IMR-90 (cell line): Measurements from ENCODE around the gene SLC6A7. TPM values are rescaled to one million over a fixed set of nuclear protein-coding genes. Genes with fewer than 3 reads are reported as not detected.

Source experiments
- ATAC-seq: fragments of 200-7000 bp; cut with Tn5 transposase; 2 replicates; pipeline ENCODE4 v1.9.1; 2020; ENCODE audit warnings: low read depth, mild to moderate bottlenecking, moderate library complexity
- BruUV-seq: library from RNA; stranded (reverse); fragments of 400-500 nt; replicated peaks from 2 replicates; lab custom pipeline; 2021; lab: Mats Ljungman, UMichigan
- CTCF ChIA-PET: fragments of 300-600 bp; formaldehyde crosslinking; extraction: SDS; loops from one replicate; lab custom pipeline; 2021; ENCODE audit warnings: antibody characterized with exemption; lab: Yijun Ruan, JAX
- POLR2A ChIA-PET: fragments of 300-600 bp; sonication (Branson Sonifier 250); formaldehyde crosslinking; loops from one replicate; lab custom pipeline; 2022; ENCODE audit warnings: antibody characterized with exemption; ENCODE audit not compliant: unreplicated experiment; lab: Charles Lee
- DNase-seq: peaks from one replicate; pipeline ENCODE4 v3.0.0; 2013
- H2AFZ ChIP-seq: replicated peaks from 2 replicates; pipeline ENCODE3; 2013; ENCODE audit warnings: low read length, mild to moderate bottlenecking; ENCODE audit not compliant: poor library complexity
- H2AK5ac ChIP-seq: 2 replicates; pipeline ENCODE4 v1.6.1; 2013; ENCODE audit warnings: low read depth, low read length, inconsistent platforms
- H2AK9ac ChIP-seq: replicated peaks from 2 replicates; pipeline ENCODE3; 2013; ENCODE audit warnings: mild to moderate bottlenecking, low read depth, low read length, moderate library complexity; ENCODE audit not compliant: poor library complexity
- H2BK120ac ChIP-seq: 2 replicates; pipeline ENCODE4 v1.6.1; 2013; ENCODE audit warnings: low read depth, low read length, inconsistent platforms
- H2BK15ac ChIP-seq: 3 replicates; pipeline ENCODE4 v1.6.1; 2013; ENCODE audit warnings: low read depth, low read length, inconsistent platforms
- H2BK20ac ChIP-seq: 2 replicates; pipeline ENCODE4 v1.6.1; 2013; ENCODE audit warnings: low read depth, mild to moderate bottlenecking, inconsistent platforms, low read length, moderate library complexity
- H2BK5ac ChIP-seq: 2 replicates; pipeline ENCODE4 v1.6.1; 2013; ENCODE audit warnings: mild to moderate bottlenecking, low read depth, low read length, inconsistent platforms; ENCODE audit not compliant: poor library complexity, severe bottlenecking
- H3K14ac ChIP-seq: replicated peaks from 2 replicates; pipeline ENCODE4 v1.6.1; 2013; ENCODE audit warnings: low read depth, low read length, inconsistent platforms
- H3K18ac ChIP-seq: 2 replicates; pipeline ENCODE4 v1.6.1; 2013; ENCODE audit warnings: low read depth, low read length, control low read depth
- H3K23ac ChIP-seq: 2 replicates; pipeline ENCODE4 v1.6.1; 2013; ENCODE audit warnings: low read depth, low read length, inconsistent platforms
- H3K27ac ChIP-seq: 2 replicates; pipeline ENCODE4 v1.5.1; 2013; ENCODE audit warnings: mild to moderate bottlenecking, control low read depth, low read length; ENCODE audit not compliant: insufficient read depth
- H3K27me3 ChIP-seq: 2 replicates; pipeline ENCODE4 v1.6.1; 2013; ENCODE audit warnings: low read length; ENCODE audit not compliant: control insufficient read depth, insufficient read depth
- H3K36me3 ChIP-seq: 2 replicates; pipeline ENCODE4 v1.6.1; 2013; ENCODE audit warnings: low read length, mixed read lengths; ENCODE audit not compliant: control insufficient read depth, insufficient read depth
- H3K4ac ChIP-seq: 2 replicates; pipeline ENCODE4 v1.6.1; 2013; ENCODE audit warnings: low read depth, low read length, inconsistent platforms
- H3K4me1 ChIP-seq: 2 replicates; pipeline ENCODE4 v1.6.1; 2013; ENCODE audit warnings: low read length, mixed read lengths; ENCODE audit not compliant: control insufficient read depth, insufficient read depth
- H3K4me2 ChIP-seq: 2 replicates; pipeline ENCODE4 v1.6.1; 2013; ENCODE audit warnings: low read depth, mild to moderate bottlenecking, control low read depth, low read length, moderate library complexity
- H3K4me3 ChIP-seq: 2 replicates; pipeline ENCODE4 v1.5.1; 2013; ENCODE audit warnings: low read depth, mild to moderate bottlenecking, control low read depth, low read length, moderate library complexity; ENCODE audit not compliant: insufficient read depth
- H3K56ac ChIP-seq: 2 replicates; pipeline ENCODE4 v1.6.1; 2013; ENCODE audit warnings: low read length, inconsistent platforms; ENCODE audit not compliant: insufficient read depth; ENCODE audit errors: extremely low read depth
- H3K79me1 ChIP-seq, 2 experiments: 2 replicates each; pipeline ENCODE4 v1.6.1; 2013; ENCODE audit warnings: low read length in 2 of 2, inconsistent platforms in 1 of 2, low read depth in 1 of 2
- H3K9ac ChIP-seq: 2 replicates; pipeline ENCODE4 v1.6.1; 2013; ENCODE audit warnings: low read depth, low read length, control low read depth
- H3K9me1 ChIP-seq: 2 replicates; pipeline ENCODE4 v1.6.1; 2013; ENCODE audit warnings: low read length, inconsistent platforms; ENCODE audit not compliant: insufficient read depth
- H3K9me3 ChIP-seq: 2 replicates; pipeline ENCODE4 v1.6.1; 2013; ENCODE audit warnings: low read length; ENCODE audit not compliant: control insufficient read depth, insufficient read depth
- H4K20me1 ChIP-seq: 2 replicates; pipeline ENCODE4 v1.6.1; 2013; ENCODE audit warnings: low read length, inconsistent platforms; ENCODE audit not compliant: insufficient read depth
- H4K5ac ChIP-seq: 2 replicates; pipeline ENCODE4 v1.6.1; 2013; ENCODE audit warnings: mild to moderate bottlenecking, low read depth, low read length, control low read depth
- H4K8ac ChIP-seq, 2 experiments: 2 replicates each; pipeline ENCODE4 v1.6.1; 2013; ENCODE audit warnings: low read depth in 2 of 2, low read length in 2 of 2, control low read depth in 1 of 2, inconsistent platforms in 1 of 2
- H4K91ac ChIP-seq: 2 replicates; pipeline ENCODE4 v1.6.1; 2013; ENCODE audit warnings: low read depth, low read length, inconsistent platforms; ENCODE audit not compliant: insufficient read depth
- BHLHE40 ChIP-seq: fragments of 150-350 bp; IDR thresholded peaks from 2 replicates; pipeline ENCODE4 v1.6.1; 2016; ENCODE audit warnings: mild to moderate bottlenecking, low read depth, low read length
- CEBPB ChIP-seq: IDR thresholded peaks from 2 replicates; pipeline ENCODE4 v1.6.1; 2012; ENCODE audit warnings: low read depth, low read length, improper control_type of control experiment
- CHD1 ChIP-seq: IDR thresholded peaks from 2 replicates; pipeline ENCODE4 v1.6.1; 2012; ENCODE audit warnings: low read depth, low read length, improper control_type of control experiment
- FOS ChIP-seq: fragments of 150-350 bp; IDR thresholded peaks from 2 replicates; pipeline ENCODE4 v1.6.1; 2016; ENCODE audit warnings: low read depth, low read length
- MAFK ChIP-seq: IDR thresholded peaks from 2 replicates; pipeline ENCODE4 v1.6.1; 2012; ENCODE audit warnings: low read depth, low read length, improper control_type of control experiment
- MAZ ChIP-seq: IDR thresholded peaks from 2 replicates; pipeline ENCODE4 v1.6.1; 2012; ENCODE audit warnings: low read depth, mild to moderate bottlenecking, low read length, improper control_type of control experiment, moderate library complexity, borderline replicate concordance
- MXI1 ChIP-seq: IDR thresholded peaks from 2 replicates; pipeline ENCODE4 v1.6.1; 2012; ENCODE audit warnings: low read depth, mild to moderate bottlenecking, low read length, moderate library complexity, borderline replicate concordance
- NFE2L2 ChIP-seq: fragments of 150-350 bp; IDR thresholded peaks from 2 replicates; pipeline ENCODE4 v1.6.1; 2016; ENCODE audit warnings: low read depth, mild to moderate bottlenecking, low read length
- POLR2A ChIP-seq: IDR thresholded peaks from 2 replicates; pipeline ENCODE4 v1.6.1; 2012; ENCODE audit warnings: mild to moderate bottlenecking, low read depth, low read length
- RAD21 ChIP-seq: IDR thresholded peaks from 2 replicates; pipeline ENCODE4 v1.6.1; 2012; ENCODE audit warnings: low read length, improper control_type of control experiment
- RCOR1 ChIP-seq: IDR thresholded peaks from 2 replicates; pipeline ENCODE4 v1.6.1; 2012; ENCODE audit warnings: mild to moderate bottlenecking, low read length, improper control_type of control experiment; ENCODE audit not compliant: insufficient replicate concordance
- RFX5 ChIP-seq: IDR thresholded peaks from 2 replicates; pipeline ENCODE4 v1.8.0; 2012; ENCODE audit warnings: low read depth, mild to moderate bottlenecking, low read length, moderate library complexity
- SMC3 ChIP-seq: fragments of 150-350 bp; IDR thresholded peaks from 2 replicates; pipeline ENCODE4 v1.6.1; 2016; ENCODE audit warnings: low read depth, mild to moderate bottlenecking, antibody characterized with exemption, low read length, moderate library complexity
- USF2 ChIP-seq: fragments of 150-350 bp; IDR thresholded peaks from 2 replicates; pipeline ENCODE4 v1.6.1; 2017; ENCODE audit warnings: mild to moderate bottlenecking, antibody characterized with exemption, low read length, low read depth
- WGBS, 2 experiments: methylation state at CpG; one replicate each; pipeline versions ENCODE4 v1.1.5 to v1.1.7; 2013; ENCODE audit warnings: missing lambda C conversion rate in 2 of 2; ENCODE audit not compliant: insufficient read length in 1 of 2; ENCODE audit errors: extremely low coverage in 2 of 2; 5-methylcytosine and 5-hydroxymethylcytosine counted together
- dilution Hi-C: fragments of 300-500 bp; cut with HindIII; formaldehyde crosslinking; loops from one replicate; pipeline ENCODE4 v1.14.3; 2018; ENCODE audit warnings: low sequenced_read_pairs; ENCODE audit not compliant: unreplicated experiment
- in situ Hi-C: fragments of 300-500 bp; cut with MboI; formaldehyde crosslinking; loops from 3 replicates; pipeline ENCODE4 v1.14.3; 2019; ENCODE audit warnings: low sequenced_read_pairs, inconsistent platforms, mixed read lengths
- intact Hi-C: fragments of 100-400 bp; cut with micrococcal nuclease; formaldehyde crosslinking; loops from 2 replicates; pipeline ENCODE4 v1.10.0; 2022
- polyA plus RNA-seq, 3 experiments: library from polyadenylated mRNA; depleted of rRNA; stranded (reverse); fragments of >200 nt; gene quantifications; 2 replicates each; pipeline ENCODE4 v1.2.3, GENCODE V29; 2012; ENCODE audit warnings: low replicate concordance in 1 of 3
- total RNA-seq: library from RNA; depleted of rRNA; stranded (reverse); fragments of >200 nt; gene quantifications from 2 replicates; pipeline ENCODE4 v1.2.3, GENCODE V29; 2012
- TF ChIP-seq, protein P1 (sequence below): fragments of 150-350 bp; IDR thresholded peaks from 2 replicates; pipeline ENCODE4 v1.6.1; 2016; ENCODE audit warnings: low read depth, mild to moderate bottlenecking, low read length, moderate library complexity, borderline replicate concordance
- TF ChIP-seq, protein P2 (sequence below): conservative IDR thresholded peaks from 2 replicates; pipeline ENCODE4 v1.5.1; 2012; ENCODE audit warnings: mild to moderate bottlenecking, low read depth, low read length, improper control_type of control experiment

The SLC6A7 gene
- total and polyA plus RNA-seq, 2 of the 4 experiments (the other 2 are of a cell fraction) = under 0.01 TPM; not detected in 1

DNA sequence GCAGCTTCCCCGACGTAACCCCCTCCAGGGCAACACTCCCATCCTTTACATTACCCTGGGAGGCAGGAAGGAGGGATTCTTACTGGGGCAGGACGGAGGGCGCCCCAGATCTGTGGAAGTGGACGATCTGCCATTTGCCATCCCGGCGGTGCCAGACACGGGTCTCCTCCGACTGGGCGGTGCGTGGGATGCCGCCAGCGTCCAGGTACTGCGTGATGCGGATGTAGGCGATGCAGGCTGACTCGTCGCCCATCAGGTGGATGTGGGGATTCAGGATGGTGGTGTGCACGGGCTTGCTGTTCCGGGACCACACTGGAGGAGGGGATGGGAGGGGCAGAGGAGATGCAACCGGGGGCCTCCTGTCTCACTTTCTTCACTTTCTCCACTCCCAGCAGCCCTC is 33.0 kb downstream of the SLC6A7 start:
- Histone ChIP-seq H3K9ac (no peak overlapping the region), H2AK9ac (no peak overlapping the region), H3K9me3 (no peaks in the 10 kb centered on the region), H4K8ac (no peak overlapping the region), H2AFZ (no peak overlapping the region), H3K4ac (no peak overlapping the region), H3K9me1 (no peaks in the 10 kb centered on the region), H3K36me3 (no peaks in the 10 kb centered on the region), H3K4me2 (no peak overlapping the region), H2BK20ac (no peak overlapping the region), H2AK5ac (no peak overlapping the region), H3K23ac (no peak overlapping the region), H3K56ac (no peak overlapping the region), H3K79me1 (no peaks in the 10 kb centered on the region), H3K14ac (no peak overlapping the region), H4K91ac (no peak overlapping the region), H3K27me3 (no peaks in the 10 kb centered on the region; the same call in 1 of the 2 replicates), H4K20me1 (no peaks in the 10 kb centered on the region), H3K4me3 (no peak overlapping the region), H4K5ac (no peak overlapping the region), H2BK120ac (no peak overlapping the region), H3K27ac (no peak overlapping the region), H2BK15ac (no peak overlapping the region), H3K18ac (no peak overlapping the region), H3K4me1 (peaks cover 3% of the 10 kb centered on the region; the same call in 1 of the 2 replicates), H2BK5ac (no peak overlapping the region)
- ChIA-PET CTCF (interaction anchor here (0.6 kb wide), 1 partner anchor 308 kb away, joined by 4 read pairs; no protein-coding TSS in a partner anchor), POLR2A (no interaction called here)
- 95% methylated on average over 12 of the region's 21 CpGs; no CpG with 5 or more reads in 1 of the 2 experiments for WGBS, 2 experiments
- BruUV-seq = no TSS peak
- in situ Hi-C loops = loop anchor here (25.0 kb wide), 1 partner anchor 586 kb away; no protein-coding TSS in a partner anchor
- DNase-seq (no peak), ATAC-seq (no peak)
- intact Hi-C loops = no loop called here
- TF ChIP-seq RFX5 (no peak), CEBPB (no peak), MXI1 (no peak), CHD1 (no peak), USF2 (no peak), RAD21 (no peak), FOS (no peak), MAFK (no peak), MAZ (no peak), BHLHE40 (no peak), SMC3 (no peak), NFE2L2 (no peak), POLR2A (no peak), RCOR1 (no peak)
- TF ChIP-seq, protein P1, sequence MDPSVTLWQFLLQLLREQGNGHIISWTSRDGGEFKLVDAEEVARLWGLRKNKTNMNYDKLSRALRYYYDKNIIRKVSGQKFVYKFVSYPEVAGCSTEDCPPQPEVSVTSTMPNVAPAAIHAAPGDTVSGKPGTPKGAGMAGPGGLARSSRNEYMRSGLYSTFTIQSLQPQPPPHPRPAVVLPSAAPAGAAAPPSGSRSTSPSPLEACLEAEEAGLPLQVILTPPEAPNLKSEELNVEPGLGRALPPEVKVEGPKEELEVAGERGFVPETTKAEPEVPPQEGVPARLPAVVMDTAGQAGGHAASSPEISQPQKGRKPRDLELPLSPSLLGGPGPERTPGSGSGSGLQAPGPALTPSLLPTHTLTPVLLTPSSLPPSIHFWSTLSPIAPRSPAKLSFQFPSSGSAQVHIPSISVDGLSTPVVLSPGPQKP = no peak
- TF ChIP-seq, protein P2, sequence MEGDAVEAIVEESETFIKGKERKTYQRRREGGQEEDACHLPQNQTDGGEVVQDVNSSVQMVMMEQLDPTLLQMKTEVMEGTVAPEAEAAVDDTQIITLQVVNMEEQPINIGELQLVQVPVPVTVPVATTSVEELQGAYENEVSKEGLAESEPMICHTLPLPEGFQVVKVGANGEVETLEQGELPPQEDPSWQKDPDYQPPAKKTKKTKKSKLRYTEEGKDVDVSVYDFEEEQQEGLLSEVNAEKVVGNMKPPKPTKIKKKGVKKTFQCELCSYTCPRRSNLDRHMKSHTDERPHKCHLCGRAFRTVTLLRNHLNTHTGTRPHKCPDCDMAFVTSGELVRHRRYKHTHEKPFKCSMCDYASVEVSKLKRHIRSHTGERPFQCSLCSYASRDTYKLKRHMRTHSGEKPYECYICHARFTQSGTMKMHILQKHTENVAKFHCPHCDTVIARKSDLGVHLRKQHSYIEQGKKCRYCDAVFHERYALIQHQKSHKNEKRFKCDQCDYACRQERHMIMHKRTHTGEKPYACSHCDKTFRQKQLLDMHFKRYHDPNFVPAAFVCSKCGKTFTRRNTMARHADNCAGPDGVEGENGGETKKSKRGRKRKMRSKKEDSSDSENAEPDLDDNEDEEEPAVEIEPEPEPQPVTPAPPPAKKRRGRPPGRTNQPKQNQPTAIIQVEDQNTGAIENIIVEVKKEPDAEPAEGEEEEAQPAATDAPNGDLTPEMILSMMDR = no peak
- dilution Hi-C loops = no loop called here
